NCI-H187 treated with DMSO at 0.1 percent for 48 hours (cell line): ENCODE measurements around the gene PCDHA9.
"Not testable (repeated sequence)": the region's sequence is repeated elsewhere in the genome, so short reads cannot be mapped to it uniquely, and the experiment has no call there.

ENCODE experiments used
- DNase-seq: peaks from one replicate; lab custom pipeline; 2025; lab: John Stamatoyannopoulos, UW

The PCDHA9 gene

GRCh38 chr5:140834439-140835008 is 13.7 kb upstream of the PCDHA9 start:
- not testable (repeated sequence) for DNase-seq

- no peak for DNase-seq
Observed at GRCh38 chr5:140835622-140836510, 12.3 kb upstream of the PCDHA9 start.

- DNase-seq, result no peak
Observed at GRCh38 chr5:140840978-140841962, 6.9 kb upstream of the PCDHA9 start, which contains the start of gene PCDHA8. Gene PCDHA8 (plus strand): TSS chr5:140841187. CDS start chr5:140841322, 135 bp downstream.

DNA sequence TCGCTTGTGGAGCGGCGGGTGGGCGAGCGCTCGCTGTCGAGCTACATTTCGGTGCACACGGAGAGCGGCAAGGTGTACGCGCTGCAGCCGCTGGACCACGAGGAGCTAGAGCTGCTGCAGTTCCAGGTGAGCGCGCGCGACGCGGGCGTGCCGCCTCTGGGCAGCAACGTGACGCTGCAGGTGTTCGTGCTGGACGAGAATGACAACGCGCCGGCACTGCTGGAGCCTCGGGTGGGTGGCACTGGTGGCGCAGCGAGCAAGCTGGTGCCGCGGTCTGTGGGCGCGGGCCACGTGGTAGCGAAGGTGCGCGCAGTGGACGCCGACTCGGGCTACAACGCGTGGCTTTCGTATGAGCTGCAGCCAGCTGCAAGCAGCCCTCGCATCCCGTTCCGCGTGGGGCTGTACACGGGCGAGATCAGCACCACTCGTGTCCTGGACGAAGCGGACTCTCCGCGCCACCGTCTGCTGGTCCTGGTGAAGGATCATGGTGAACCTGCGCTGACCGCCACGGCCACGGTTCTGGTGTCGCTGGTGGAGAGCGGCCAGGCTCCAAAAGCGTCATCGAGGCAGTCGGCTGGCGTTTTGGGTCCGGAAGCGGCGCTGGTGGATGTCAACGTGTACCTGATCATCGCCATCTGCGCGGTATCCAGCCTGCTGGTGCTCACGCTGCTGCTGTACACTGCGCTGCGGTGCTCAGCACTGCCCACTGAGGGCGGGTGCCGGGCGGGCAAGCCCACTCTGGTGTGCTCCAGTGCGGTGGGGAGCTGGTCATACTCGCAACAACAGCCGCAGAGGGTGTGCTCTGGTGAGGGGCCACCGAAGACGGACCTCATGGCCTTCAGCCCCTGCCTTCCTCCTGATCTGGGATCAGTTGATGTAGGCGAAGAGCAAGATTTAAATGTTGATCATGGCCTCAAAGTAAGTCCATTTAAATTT is 5.1 kb upstream of the PCDHA9 start:
- no peak for DNase-seq

- not testable (repeated sequence) for DNase-seq
Observed at GRCh38 chr5:140849831-140850634, 1.9 kb downstream of the PCDHA9 start.

DNA sequence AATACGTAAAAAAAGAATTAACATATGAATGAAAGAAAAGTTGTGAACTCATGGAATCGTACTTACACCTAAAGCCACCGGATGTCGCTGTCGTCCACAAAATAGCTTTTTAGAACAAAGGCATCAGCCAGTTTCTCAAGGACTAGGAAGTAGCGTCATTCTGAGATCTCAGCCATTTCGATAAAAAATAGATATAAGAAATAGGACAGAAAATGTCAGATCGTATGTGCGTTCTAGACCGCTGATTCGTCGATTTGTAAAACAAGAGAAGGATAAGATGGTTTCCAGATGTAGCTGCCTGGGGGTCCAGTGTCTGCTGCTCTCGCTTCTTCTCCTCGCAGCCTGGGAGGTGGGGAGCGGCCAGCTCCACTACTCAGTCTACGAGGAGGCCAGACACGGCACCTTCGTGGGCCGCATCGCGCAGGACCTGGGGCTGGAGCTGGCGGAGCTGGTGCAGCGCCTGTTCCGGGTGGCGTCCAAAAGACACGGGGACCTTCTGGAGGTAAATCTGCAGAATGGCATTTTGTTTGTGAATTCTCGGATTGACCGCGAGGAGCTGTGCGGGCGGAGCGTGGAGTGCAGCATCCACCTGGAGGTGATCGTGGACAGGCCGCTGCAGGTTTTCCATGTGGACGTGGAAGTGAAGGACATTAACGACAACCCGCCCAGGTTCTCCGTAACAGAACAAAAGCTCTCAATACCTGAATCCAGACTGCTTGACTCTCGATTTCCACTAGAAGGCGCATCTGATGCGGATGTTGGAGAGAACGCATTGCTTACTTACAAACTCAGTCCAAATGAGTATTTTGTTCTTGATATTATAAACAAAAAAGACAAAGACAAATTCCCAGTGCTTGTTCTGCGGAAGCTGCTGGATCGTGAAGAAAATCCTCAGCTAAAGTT is 7.8 kb downstream of the PCDHA9 start, which contains the start of gene PCDHA10:
PCDHA10 (plus strand) TSS at position 126 of the 903 bp plus-strand sequence; CDS start at position 278, 152 bp downstream.
- peak; percentile 24 for DNase-seq

DNA sequence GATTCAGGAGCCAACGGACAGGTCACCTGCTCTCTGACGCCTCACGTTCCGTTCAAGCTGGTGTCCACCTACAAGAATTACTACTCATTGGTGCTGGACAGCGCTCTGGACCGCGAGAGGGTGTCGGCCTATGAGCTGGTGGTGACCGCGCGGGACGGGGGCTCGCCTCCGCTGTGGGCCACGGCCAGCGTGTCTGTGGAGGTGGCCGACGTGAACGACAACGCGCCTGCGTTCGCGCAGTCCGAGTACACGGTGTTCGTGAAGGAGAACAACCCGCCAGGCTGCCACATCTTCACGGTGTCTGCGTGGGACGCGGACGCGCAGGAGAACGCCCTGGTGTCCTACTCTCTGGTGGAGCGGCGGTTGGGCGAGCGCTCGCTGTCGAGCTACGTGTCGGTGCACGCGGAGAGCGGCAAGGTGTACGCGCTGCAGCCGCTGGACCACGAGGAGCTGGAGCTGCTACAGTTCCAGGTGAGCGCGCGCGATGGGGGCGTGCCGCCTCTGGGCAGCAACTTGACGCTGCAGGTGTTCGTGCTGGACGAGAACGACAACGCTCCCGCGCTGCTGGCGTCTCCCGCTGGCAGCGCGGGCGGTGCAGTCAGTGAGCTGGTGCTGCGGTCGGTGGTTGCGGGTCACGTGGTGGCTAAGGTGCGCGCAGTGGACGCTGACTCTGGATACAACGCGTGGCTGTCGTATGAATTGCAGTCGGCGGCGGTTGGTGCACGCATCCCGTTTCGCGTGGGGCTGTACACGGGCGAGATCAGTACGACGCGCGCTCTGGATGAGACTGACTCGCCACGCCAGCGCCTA is 9.2 kb downstream of the PCDHA9 start:
- DNase-seq, result no peak

DNA sequence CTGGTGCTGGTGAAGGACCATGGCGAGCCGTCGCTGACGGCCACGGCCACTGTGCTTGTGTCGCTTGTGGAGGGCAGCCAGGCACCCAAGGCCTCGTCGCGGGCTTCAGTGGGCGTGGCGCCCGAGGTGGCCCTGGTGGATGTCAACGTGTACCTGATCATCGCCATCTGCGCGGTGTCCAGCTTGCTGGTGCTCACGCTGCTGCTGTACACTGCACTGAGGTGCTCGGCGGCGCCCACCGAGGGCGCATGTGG is 9.7 kb downstream of the PCDHA9 start:
- no peak for DNase-seq

DNA sequence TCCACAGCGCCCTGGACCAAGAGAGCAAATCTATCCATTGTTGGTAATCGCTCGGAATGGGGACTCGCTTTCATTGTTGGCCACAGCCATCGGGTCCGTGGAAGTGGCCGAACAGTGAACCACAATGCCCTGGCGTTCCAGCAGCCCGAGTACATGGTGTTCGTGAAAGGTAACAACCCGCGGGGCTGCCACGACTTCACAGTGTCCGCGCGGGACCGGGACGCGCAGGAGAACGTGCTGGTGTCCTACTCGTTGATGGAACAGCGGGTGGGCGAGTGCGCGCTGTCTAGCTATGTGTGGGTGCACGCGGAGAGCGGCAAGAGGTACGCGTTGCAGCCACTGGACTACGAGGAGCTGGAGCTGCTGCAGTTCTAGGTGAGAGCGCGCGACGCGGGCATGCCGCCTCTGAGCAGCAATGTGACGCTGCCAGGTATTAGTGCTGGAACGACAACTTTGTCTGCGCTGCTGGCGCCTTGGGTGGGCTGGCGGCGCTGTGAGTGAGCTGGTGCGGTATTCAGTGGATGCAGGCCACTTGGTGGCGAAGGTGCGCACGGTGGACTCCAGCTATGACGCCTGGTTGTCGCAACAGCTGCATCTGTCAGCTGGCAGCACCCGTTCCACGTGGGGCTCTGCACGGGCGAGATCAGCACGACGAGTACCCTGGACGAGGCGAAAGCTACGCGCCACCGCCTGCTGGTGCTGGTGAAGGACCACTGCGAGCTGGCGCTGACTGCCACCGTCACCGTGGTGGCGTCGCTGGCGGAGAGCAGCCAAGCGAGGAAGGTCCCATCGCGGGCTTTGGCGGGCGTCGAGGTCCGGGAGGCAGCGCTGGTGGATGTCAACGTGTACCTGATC is 14.5 kb downstream of the PCDHA9 start:
- DNase-seq, result no peak

DNA sequence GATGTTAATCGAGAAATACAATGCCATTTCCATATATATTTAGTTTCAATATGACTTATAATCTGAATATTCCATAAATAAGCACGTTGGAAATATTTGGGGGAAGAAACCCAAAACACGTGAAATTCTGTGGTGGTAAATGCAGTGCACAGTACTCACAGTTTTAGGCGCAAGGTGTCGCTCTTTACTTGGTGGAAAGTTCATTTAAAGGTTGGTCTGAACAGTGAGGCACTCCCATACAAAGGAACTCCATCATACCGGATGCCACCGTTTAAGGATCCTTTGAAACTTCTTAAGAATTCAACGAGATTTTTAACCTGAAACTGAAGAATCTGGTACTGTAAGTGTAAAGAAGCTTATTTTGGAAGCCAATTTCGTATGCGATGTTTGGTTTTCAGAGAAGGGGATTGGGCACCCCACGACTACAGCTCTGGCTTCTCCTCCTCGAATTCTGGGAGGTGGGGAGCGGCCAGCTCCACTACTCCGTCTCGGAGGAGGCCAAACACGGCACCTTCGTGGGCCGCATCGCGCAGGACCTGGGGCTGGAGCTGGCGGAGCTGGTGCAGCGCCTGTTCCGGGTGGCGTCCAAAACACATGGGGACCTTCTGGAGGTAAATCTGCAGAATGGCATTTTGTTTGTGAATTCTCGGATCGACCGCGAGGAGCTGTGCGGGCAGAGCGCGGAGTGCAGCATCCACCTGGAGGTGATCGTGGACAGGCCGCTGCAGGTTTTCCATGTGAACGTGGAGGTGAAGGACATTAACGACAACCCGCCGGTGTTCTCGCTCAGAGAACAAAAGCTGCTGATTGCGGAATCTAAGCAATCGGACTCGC is 20.8 kb downstream of the PCDHA9 start, which contains the start of gene PCDHA11:
PCDHA11 (plus strand) TSS at position 237 of the 834 bp plus-strand sequence; CDS start at position 384, 147 bp downstream.
- DNase-seq, result no peak

DNA sequence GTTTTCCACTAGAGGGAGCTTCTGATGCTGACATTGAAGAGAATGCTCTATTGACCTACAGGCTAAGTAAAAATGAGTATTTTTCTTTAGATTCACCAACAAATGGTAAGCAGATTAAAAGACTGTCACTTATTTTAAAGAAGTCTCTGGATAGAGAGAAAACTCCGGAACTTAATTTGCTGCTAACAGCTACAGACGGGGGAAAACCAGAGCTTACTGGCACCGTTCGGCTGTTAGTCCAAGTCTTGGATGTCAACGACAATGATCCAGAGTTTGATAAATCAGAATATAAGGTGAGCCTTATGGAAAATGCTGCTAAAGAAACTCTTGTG is 21.3 kb downstream of the PCDHA9 start:
- no peak for DNase-seq

GRCh38 chr5:140870221-140871201 is 22.3 kb downstream of the PCDHA9 start:
- no peak for DNase-seq

GRCh38 chr5:140875085-140876065 is 27.2 kb downstream of the PCDHA9 start, which contains the start of gene PCDHA12:
Gene PCDHA12 (plus strand): TSS chr5:140875308. CDS start chr5:140875473, 165 bp downstream.
- no peak for DNase-seq
